GM12878 (cell line): Measurements from ENCODE around the gene TRMU. TPM values are rescaled to one million over a fixed set of nuclear protein-coding genes. Genes with fewer than 3 reads are reported as not detected.

Experiments
- ATAC-seq: fragments of 200-7000 bp; cut with Tn5 transposase; 3 replicates; pipeline ENCODE4 v1.9.1; 2020; ENCODE audit warnings: mild to moderate bottlenecking, moderate library complexity
- BruUV-seq: library from RNA; stranded (reverse); fragments of 400-500 nt; replicated peaks from 2 replicates; lab custom pipeline; 2021; lab: Mats Ljungman, UMichigan
- CTCF ChIA-PET: fragments of 300-600 bp; sonication (Branson Sonifier 250); formaldehyde crosslinking; extraction: SDS; loops from one replicate; lab custom pipeline; 2021; ENCODE audit warnings: inconsistent platforms; lab: Yijun Ruan, JAX
- POLR2A ChIA-PET: fragments of 350-600 bp; formaldehyde crosslinking; extraction: SDS; loops from one replicate; lab custom pipeline; 2021; ENCODE audit warnings: inconsistent platforms; lab: Charles Lee
- RAD21 ChIA-PET: fragments of 300-600 bp; sonication (Branson Sonifier 250); formaldehyde crosslinking; loops from one replicate; lab custom pipeline; 2023; ENCODE audit warnings: antibody characterized with exemption; ENCODE audit not compliant: unreplicated experiment; lab: Charles Lee
- SMC1A ChIA-PET: fragments of 300-600 bp; sonication (Branson Sonifier 250); formaldehyde crosslinking; loops from one replicate; lab custom pipeline; 2023; ENCODE audit not compliant: unreplicated experiment, uncharacterized antibody; lab: Charles Lee
- DNase-seq: peaks from one replicate; pipeline ENCODE4 v3.0.0-alpha.2; 2011; ENCODE audit warnings: low read depth, low spot score
- FAIRE-seq: peaks from 3 replicates; lab custom pipeline; 2011; peaks lifted over from hg19 to GRCh38; lab: Jason Lieb, UNC
- H2AFZ ChIP-seq: 2 replicates; pipeline ENCODE4 v1.6.0; 2011; ENCODE audit warnings: low read depth, low read length, control low read depth; ENCODE audit not compliant: control insufficient read depth
- H3K27ac ChIP-seq: 2 replicates; pipeline ENCODE4 v1.5.1; 2011; ENCODE audit warnings: control low read depth; ENCODE audit not compliant: control insufficient read depth, insufficient read depth
- H3K27me3 ChIP-seq, 2 experiments: replicated peaks in 1 of 2; 2 replicates each; pipeline versions ENCODE4 v1.6.0 to v1.6.1; 2011; ENCODE audit warnings: low read length in 1 of 2; ENCODE audit not compliant: control insufficient read depth in 2 of 2, insufficient read depth in 2 of 2
- H3K36me3 ChIP-seq, 2 experiments: 2 replicates each; pipeline ENCODE4 v1.5.1; 2011; ENCODE audit warnings: low read length in 1 of 2; ENCODE audit not compliant: control insufficient read depth in 2 of 2, insufficient read depth in 2 of 2
- H3K4me1 ChIP-seq: 2 replicates; pipeline ENCODE4 v1.6.1; 2011; ENCODE audit warnings: mild to moderate bottlenecking, low read length, moderate library complexity, mixed read lengths; ENCODE audit not compliant: control insufficient read depth, insufficient read depth
- H3K4me2 ChIP-seq: 2 replicates; pipeline ENCODE4 v1.6.0; 2011; ENCODE audit warnings: control low read depth; ENCODE audit not compliant: control insufficient read depth, insufficient read depth
- H3K4me3 ChIP-seq: fragments of 200-600 bp; sonication (generic); 2 replicates; pipeline ENCODE4 v1.5.1; 2016
- H3K79me2 ChIP-seq: 2 replicates; pipeline ENCODE4 v1.6.0; 2011; ENCODE audit warnings: low read length; ENCODE audit not compliant: control insufficient read depth, insufficient read depth
- H3K9ac ChIP-seq: 2 replicates; pipeline ENCODE4 v1.8.0; 2011; ENCODE audit warnings: low read length, control low read depth, mixed read lengths; ENCODE audit not compliant: control insufficient read depth, insufficient read depth
- H3K9me3 ChIP-seq: replicated peaks from 3 replicates; pipeline ENCODE4 v1.5.1; 2011; ENCODE audit warnings: mild to moderate bottlenecking, low read length; ENCODE audit not compliant: control insufficient read depth, insufficient read depth
- H4K20me1 ChIP-seq: 2 replicates; pipeline ENCODE4 v1.6.0; 2011; ENCODE audit not compliant: control insufficient read depth, insufficient read depth
- CTCF ChIP-seq, 3 experiments: IDR thresholded peaks in 2 of 3; conservative IDR thresholded peaks in 1 of 3; 2 replicates each; pipeline ENCODE4 v1.5.1; 2011; ENCODE audit warnings: low read depth in 3 of 3, low read length in 3 of 3, mild to moderate bottlenecking in 3 of 3, control low read depth in 2 of 3, moderate library complexity in 2 of 3, inconsistent platforms in 1 of 3, mixed read lengths in 1 of 3; ENCODE audit not compliant: control insufficient read depth in 2 of 3, insufficient read depth in 1 of 3; ENCODE audit errors: extremely low read depth in 1 of 3
- IRF4 ChIP-seq: IDR thresholded peaks from 2 replicates; pipeline ENCODE4 v1.6.1; 2011; ENCODE audit warnings: low read depth, low read length
- JUND ChIP-seq: IDR thresholded peaks from 2 replicates; pipeline ENCODE4 v1.6.1; 2012; ENCODE audit warnings: low read depth, mild to moderate bottlenecking, low read length, improper control_type of control experiment, moderate library complexity
- MTA3 ChIP-seq: IDR thresholded peaks from 2 replicates; pipeline ENCODE4 v1.6.1; 2012; ENCODE audit warnings: low read length, inconsistent platforms, borderline replicate concordance
- NFYB ChIP-seq: IDR thresholded peaks from 2 replicates; pipeline ENCODE4 v1.6.1; 2011; ENCODE audit warnings: low read depth, mild to moderate bottlenecking, low read length, improper control_type of control experiment, moderate library complexity; ENCODE audit not compliant: insufficient read depth
- NR2C2 ChIP-seq: IDR thresholded peaks from 2 replicates; pipeline ENCODE4 v1.6.1; 2011; ENCODE audit warnings: borderline replicate concordance, low read depth; ENCODE audit not compliant: control insufficient read depth, insufficient read length
- SMARCA5 ChIP-seq: fragments of 450-650 bp; IDR thresholded peaks from 2 replicates; pipeline ENCODE4 v1.6.1; 2017; ENCODE audit warnings: mild to moderate bottlenecking
- SMC3 ChIP-seq: IDR thresholded peaks from 2 replicates; pipeline ENCODE4 v1.6.1; 2011; ENCODE audit warnings: low read length, improper control_type of control experiment, borderline replicate concordance
- WGBS: methylation state at CpG from one replicate; pipeline ENCODE4 v1.1.6; 2016; ENCODE audit warnings: low lambda C conversion rate; ENCODE audit not compliant: insufficient replicate concordance, insufficient coverage; ENCODE audit errors: missing lambda C conversion rate; 5-methylcytosine and 5-hydroxymethylcytosine counted together
- in situ Hi-C: fragments of 300-500 bp; cut with MboI; formaldehyde crosslinking; loops from 9 replicates; pipeline ENCODE4 v1.14.3; 2018; ENCODE audit warnings: mixed read lengths
- intact Hi-C: fragments of 100-400 bp; cut with micrococcal nuclease; formaldehyde crosslinking; loops from one replicate; pipeline ENCODE4 v1.14.2; 2022; ENCODE audit not compliant: unreplicated experiment
- polyA plus RNA-seq, 11 experiments: library from polyadenylated mRNA; depleted of rRNA in 4 of 11; unstranded in 6 of 11; stranded (reverse) in 5 of 11; fragments of >200 nt; fragmentation: Nextera tagmentation in 4 of 11; fragmentation: Illumina TruSeq in 1 of 11; extraction: Ambion mirVana in 4 of 11; extraction: Trizol in 1 of 11; gene quantifications; 1 replicate in 1 of 11; 2 replicates in 10 of 11; pipeline versions ENCODE4 v1.2.1 to v1.2.3, GENCODE V29; 2011 to 2016; ENCODE audit warnings: inconsistent platforms in 2 of 11, missing spikeins in 2 of 11, low read depth in 1 of 11
- total RNA-seq, 4 experiments: library from RNA; depleted of rRNA in 3 of 4; stranded (reverse); fragments of >200 nt in 3 of 4; fragmentation: Illumina TruSeq in 1 of 4; extraction: Trizol in 1 of 4; gene quantifications; 2 replicates each; pipeline versions ENCODE4 v1.2.1 to v1.2.3, GENCODE V29; 2013 to 2021

The TRMU gene
- total and polyA plus RNA-seq, 10 of the 15 experiments (the other 5 are each of a cell fraction or from before 2014, with no cell fraction given), result 3.5 to 57.0 (median 44.0) TPM

- no peak overlapping the region for H3K4me3 ChIP-seq
- WGBS, result 98% methylated on average over 12 of the region's 13 CpGs
- TF ChIP-seq MTA3 (no peak), IRF4 (no peak), CTCF (IDR thresholded peaks at IDR 0.05 in 2 of 3, conservative IDR thresholded peaks at IDR 0.05 in 1 of 3; ENCODE audit: control insufficient read depth in 2 of 3, extremely low read depth in 1 of 3, insufficient read depth in 1 of 3, low read depth in 3 of 3, low read length in 3 of 3) (no peak), SMC3 (no peak), JUND (no peak), NR2C2 (no peak), SMARCA5 (no peak), NFYB (no peak)
- intact Hi-C loops, result no loop called here
- H3K79me2 ChIP-seq, result peaks cover 29% of the 10 kb centered on the region
- peaks cover 3% of the 10 kb centered on the region; the same call in 1 of the 2 replicates for H3K4me1 ChIP-seq
- H3K36me3 ChIP-seq, result peaks cover 8 to 46% of the 10 kb centered on the region in 2 experiments
- H3K9me3 ChIP-seq, result no peaks in the 10 kb centered on the region
- no peak for FAIRE-seq
- DNase-seq, result no peak
- in situ Hi-C loops, result no loop called here
- H2AFZ ChIP-seq, result no peak overlapping the region
- no TSS peak for BruUV-seq
- H3K9ac ChIP-seq, result no peak overlapping the region
- H4K20me1 ChIP-seq, result no peaks in the 10 kb centered on the region
- POLR2A ChIA-PET, result no interaction called here
- H3K4me2 ChIP-seq, result no peak overlapping the region
- no peak overlapping the region for H3K27ac ChIP-seq
- ATAC-seq, result no peak
- no peaks in the 10 kb centered on the region for H3K27me3 ChIP-seq
- SMC1A ChIA-PET, result no interaction called here
- RAD21 ChIA-PET, result no interaction called here
- CTCF ChIA-PET, result interaction anchor here (2.1 kb wide), 1 partner anchor 27 kb away, joined by 7 read pairs; no protein-coding TSS in a partner anchor
These were observed 5.2 kb downstream of the TRMU start for GRCh38 chr22:46340676-46341075.
